GM12878 (cell line): Measurements from ENCODE around the gene OCA2. TPM values are rescaled to one million over a fixed set of nuclear protein-coding genes. Genes with fewer than 3 reads are reported as not detected.

ENCODE experiments used
- ATAC-seq: fragments of 200-7000 bp; cut with Tn5 transposase; 3 replicates; pipeline ENCODE4 v1.9.1; 2020; ENCODE audit warnings: mild to moderate bottlenecking, moderate library complexity
- BruUV-seq: library from RNA; stranded (reverse); fragments of 400-500 nt; replicated peaks from 2 replicates; lab custom pipeline; 2021; lab: Mats Ljungman, UMichigan
- CTCF ChIA-PET: fragments of 300-600 bp; sonication (Branson Sonifier 250); formaldehyde crosslinking; extraction: SDS; loops from one replicate; lab custom pipeline; 2021; ENCODE audit warnings: inconsistent platforms; lab: Yijun Ruan, JAX
- POLR2A ChIA-PET: fragments of 350-600 bp; formaldehyde crosslinking; extraction: SDS; loops from one replicate; lab custom pipeline; 2021; ENCODE audit warnings: inconsistent platforms; lab: Charles Lee
- RAD21 ChIA-PET: fragments of 300-600 bp; sonication (Branson Sonifier 250); formaldehyde crosslinking; loops from one replicate; lab custom pipeline; 2023; ENCODE audit warnings: antibody characterized with exemption; ENCODE audit not compliant: unreplicated experiment; lab: Charles Lee
- SMC1A ChIA-PET: fragments of 300-600 bp; sonication (Branson Sonifier 250); formaldehyde crosslinking; loops from one replicate; lab custom pipeline; 2023; ENCODE audit not compliant: unreplicated experiment, uncharacterized antibody; lab: Charles Lee
- DNase-seq: peaks from one replicate; pipeline ENCODE4 v3.0.0-alpha.2; 2011; ENCODE audit warnings: low read depth, low spot score
- FAIRE-seq: peaks from 3 replicates; lab custom pipeline; 2011; peaks lifted over from hg19 to GRCh38; lab: Jason Lieb, UNC
- H2AFZ ChIP-seq: 2 replicates; pipeline ENCODE4 v1.6.0; 2011; ENCODE audit warnings: low read depth, low read length, control low read depth; ENCODE audit not compliant: control insufficient read depth
- H3K27ac ChIP-seq: 2 replicates; pipeline ENCODE4 v1.5.1; 2011; ENCODE audit warnings: control low read depth; ENCODE audit not compliant: control insufficient read depth, insufficient read depth
- H3K27me3 ChIP-seq, 2 experiments: replicated peaks in 1 of 2; 2 replicates each; pipeline versions ENCODE4 v1.6.0 to v1.6.1; 2011; ENCODE audit warnings: low read length in 1 of 2; ENCODE audit not compliant: control insufficient read depth in 2 of 2, insufficient read depth in 2 of 2
- H3K36me3 ChIP-seq, 2 experiments: 2 replicates each; pipeline ENCODE4 v1.5.1; 2011; ENCODE audit warnings: low read length in 1 of 2; ENCODE audit not compliant: control insufficient read depth in 2 of 2, insufficient read depth in 2 of 2
- H3K4me1 ChIP-seq: 2 replicates; pipeline ENCODE4 v1.6.1; 2011; ENCODE audit warnings: mild to moderate bottlenecking, low read length, moderate library complexity, mixed read lengths; ENCODE audit not compliant: control insufficient read depth, insufficient read depth
- H3K4me2 ChIP-seq: 2 replicates; pipeline ENCODE4 v1.6.0; 2011; ENCODE audit warnings: control low read depth; ENCODE audit not compliant: control insufficient read depth, insufficient read depth
- H3K4me3 ChIP-seq: fragments of 200-600 bp; sonication (generic); 2 replicates; pipeline ENCODE4 v1.5.1; 2016
- H3K79me2 ChIP-seq: 2 replicates; pipeline ENCODE4 v1.6.0; 2011; ENCODE audit warnings: low read length; ENCODE audit not compliant: control insufficient read depth, insufficient read depth
- H3K9ac ChIP-seq: 2 replicates; pipeline ENCODE4 v1.8.0; 2011; ENCODE audit warnings: low read length, control low read depth, mixed read lengths; ENCODE audit not compliant: control insufficient read depth, insufficient read depth
- H3K9me3 ChIP-seq: replicated peaks from 3 replicates; pipeline ENCODE4 v1.5.1; 2011; ENCODE audit warnings: mild to moderate bottlenecking, low read length; ENCODE audit not compliant: control insufficient read depth, insufficient read depth
- H4K20me1 ChIP-seq: 2 replicates; pipeline ENCODE4 v1.6.0; 2011; ENCODE audit not compliant: control insufficient read depth, insufficient read depth
- EZH2 ChIP-seq: IDR thresholded peaks from 2 replicates; pipeline ENCODE4 v1.6.1; 2012; ENCODE audit warnings: low read depth, mild to moderate bottlenecking, control low read depth, inconsistent platforms, low read length, borderline replicate concordance; ENCODE audit not compliant: control insufficient read depth
- IRF4 ChIP-seq: IDR thresholded peaks from 2 replicates; pipeline ENCODE4 v1.6.1; 2011; ENCODE audit warnings: low read depth, low read length
- MEF2A ChIP-seq: IDR thresholded peaks from 2 replicates; pipeline ENCODE4 v1.6.1; 2011; ENCODE audit warnings: low read depth, mild to moderate bottlenecking, low read length, moderate library complexity; ENCODE audit not compliant: insufficient read depth
- NFYB ChIP-seq: IDR thresholded peaks from 2 replicates; pipeline ENCODE4 v1.6.1; 2011; ENCODE audit warnings: low read depth, mild to moderate bottlenecking, low read length, improper control_type of control experiment, moderate library complexity; ENCODE audit not compliant: insufficient read depth
- RCOR1 ChIP-seq: conservative IDR thresholded peaks from 2 replicates; pipeline ENCODE4 v1.6.1; 2012; ENCODE audit warnings: low read depth, low read length, improper control_type of control experiment
- TCF12 ChIP-seq: IDR thresholded peaks from 2 replicates; pipeline ENCODE4 v1.6.1; 2011; ENCODE audit warnings: low read depth, mild to moderate bottlenecking, low read length
- WGBS: methylation state at CpG from one replicate; pipeline ENCODE4 v1.1.6; 2016; ENCODE audit warnings: low lambda C conversion rate; ENCODE audit not compliant: insufficient replicate concordance, insufficient coverage; ENCODE audit errors: missing lambda C conversion rate; 5-methylcytosine and 5-hydroxymethylcytosine counted together
- in situ Hi-C: fragments of 300-500 bp; cut with MboI; formaldehyde crosslinking; loops from 9 replicates; pipeline ENCODE4 v1.14.3; 2018; ENCODE audit warnings: mixed read lengths
- intact Hi-C: fragments of 100-400 bp; cut with micrococcal nuclease; formaldehyde crosslinking; loops from one replicate; pipeline ENCODE4 v1.14.2; 2022; ENCODE audit not compliant: unreplicated experiment
- polyA plus RNA-seq, 11 experiments: library from polyadenylated mRNA; depleted of rRNA in 4 of 11; unstranded in 6 of 11; stranded (reverse) in 5 of 11; fragments of >200 nt; fragmentation: Nextera tagmentation in 4 of 11; fragmentation: Illumina TruSeq in 1 of 11; extraction: Ambion mirVana in 4 of 11; extraction: Trizol in 1 of 11; gene quantifications; 1 replicate in 1 of 11; 2 replicates in 10 of 11; pipeline versions ENCODE4 v1.2.1 to v1.2.3, GENCODE V29; 2011 to 2016; ENCODE audit warnings: inconsistent platforms in 2 of 11, missing spikeins in 2 of 11, low read depth in 1 of 11
- total RNA-seq, 4 experiments: library from RNA; depleted of rRNA in 3 of 4; stranded (reverse); fragments of >200 nt in 3 of 4; fragmentation: Illumina TruSeq in 1 of 4; extraction: Trizol in 1 of 4; gene quantifications; 2 replicates each; pipeline versions ENCODE4 v1.2.1 to v1.2.3, GENCODE V29; 2013 to 2021
- TF ChIP-seq, protein P1 (sequence below): IDR thresholded peaks from 2 replicates; pipeline ENCODE4 v1.6.1; 2011; ENCODE audit warnings: borderline replicate concordance, low read depth, mild to moderate bottlenecking, moderate library complexity, mixed read lengths, low read length; ENCODE audit not compliant: insufficient read depth; ENCODE audit errors: extremely low read length
- TF ChIP-seq, protein P2 (sequence below): IDR thresholded peaks from 2 replicates; pipeline ENCODE4 v1.6.1; 2012; ENCODE audit warnings: low read depth, low read length, improper control_type of control experiment
- TF ChIP-seq, protein P3 (sequence below): IDR thresholded peaks from 2 replicates; pipeline ENCODE4 v1.6.1; 2011; ENCODE audit warnings: low read depth, mild to moderate bottlenecking, low read length, moderate library complexity, borderline replicate concordance; ENCODE audit errors: extremely low read depth

OCA2 gene
- total and polyA plus RNA-seq, 10 of the 15 experiments (the other 5 are each of a cell fraction or from before 2014, with no cell fraction given): 0.04 to 1.8 TPM; not detected in 8

DNA sequence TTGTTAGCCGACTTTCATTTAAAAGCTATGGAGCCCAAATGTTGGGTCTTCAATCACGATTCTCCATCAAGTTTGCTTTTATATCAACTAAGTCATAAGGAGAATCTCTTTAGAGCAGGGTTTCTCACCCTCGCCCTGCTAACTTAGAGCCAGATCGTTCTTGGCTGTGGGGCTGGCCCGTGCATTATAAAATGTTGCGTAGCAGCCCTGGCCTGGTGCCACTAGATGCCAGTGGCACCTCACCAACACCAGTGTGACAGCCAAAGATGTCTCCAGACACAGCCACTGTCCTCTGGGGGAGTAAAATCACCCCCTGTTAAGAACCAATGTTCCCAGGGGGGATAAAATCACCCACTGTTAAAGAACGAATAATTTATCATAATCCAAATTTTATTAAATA lies 226.1 kb downstream of the OCA2 start:
- no TSS peak for BruUV-seq
- ATAC-seq: no peak
- RAD21 ChIA-PET: no interaction called here
- no peaks in the 10 kb centered on the region for H4K20me1 ChIP-seq
- H3K4me2 ChIP-seq: no peak overlapping the region
- H3K4me3 ChIP-seq: no peak overlapping the region
- SMC1A ChIA-PET: interaction anchor here (0.7 kb wide), 1 partner anchor 31 kb away, joined by 3 read pairs; no protein-coding TSS in a partner anchor
- H3K27me3 ChIP-seq: no peaks in the 10 kb centered on the region
- intact Hi-C loops (no loop called here), in situ Hi-C loops (no loop called here)
- H3K9me3 ChIP-seq: no peaks in the 10 kb centered on the region; the same call in 2 of the 3 replicates
- 56% methylated on average over 7 of the region's 7 CpGs for WGBS
- no peak overlapping the region for H3K27ac ChIP-seq
- H3K36me3 ChIP-seq: no peaks in the 10 kb centered on the region
- H3K9ac ChIP-seq: no peak overlapping the region
- no peak for TF ChIP-seq RCOR1
- TF ChIP-seq NFYB: no peak
- TF ChIP-seq EZH2: no peak
- TF ChIP-seq, protein P1, sequence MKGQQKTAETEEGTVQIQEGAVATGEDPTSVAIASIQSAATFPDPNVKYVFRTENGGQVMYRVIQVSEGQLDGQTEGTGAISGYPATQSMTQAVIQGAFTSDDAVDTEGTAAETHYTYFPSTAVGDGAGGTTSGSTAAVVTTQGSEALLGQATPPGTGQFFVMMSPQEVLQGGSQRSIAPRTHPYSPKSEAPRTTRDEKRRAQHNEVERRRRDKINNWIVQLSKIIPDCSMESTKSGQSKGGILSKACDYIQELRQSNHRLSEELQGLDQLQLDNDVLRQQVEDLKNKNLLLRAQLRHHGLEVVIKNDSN: no peak
- no peaks in the 10 kb centered on the region for H3K79me2 ChIP-seq
- FAIRE-seq: no peak
- H3K4me1 ChIP-seq: no peaks in the 10 kb centered on the region
- no peak for DNase-seq
- CTCF ChIA-PET: no interaction called here
- POLR2A ChIA-PET: no interaction called here
- no peak overlapping the region for H2AFZ ChIP-seq

DNA sequence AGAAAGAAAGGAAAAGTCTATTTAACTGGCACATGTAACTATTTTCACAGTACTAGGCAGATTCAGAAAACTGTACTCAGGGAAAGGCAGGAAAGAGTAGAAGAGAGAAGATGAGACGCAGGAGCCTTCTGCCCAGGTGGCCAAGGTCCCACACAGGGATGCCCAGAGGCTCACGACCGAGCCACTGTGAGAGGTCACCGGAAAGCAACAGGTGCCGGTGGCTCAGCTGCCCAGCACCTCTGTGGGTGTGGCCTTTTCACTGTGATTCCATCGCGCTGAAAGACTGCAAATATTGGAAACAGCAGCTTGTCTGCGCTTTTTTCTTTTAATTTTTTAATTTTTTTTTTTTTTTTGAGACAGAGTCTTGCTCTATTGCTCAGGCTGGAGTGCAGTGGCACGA lies 226.8 kb downstream of the OCA2 start:
- ATAC-seq: no peak

More for the DNA sequence above, 226.8 kb downstream of the OCA2 start:
- no TSS peak for BruUV-seq
- intact Hi-C loops (no loop called here), in situ Hi-C loops (no loop called here)
- Histone ChIP-seq H3K9me3 (no peaks in the 10 kb centered on the region; the same call in 2 of the 3 replicates), H2AFZ (no peak overlapping the region), H3K36me3 (no peaks in the 10 kb centered on the region), H3K79me2 (no peaks in the 10 kb centered on the region), H4K20me1 (no peaks in the 10 kb centered on the region), H3K4me1 (no peaks in the 10 kb centered on the region), H3K4me3 (no peak overlapping the region), H3K27ac (no peak overlapping the region), H3K27me3 (no peaks in the 10 kb centered on the region), H3K9ac (no peak overlapping the region), H3K4me2 (no peak overlapping the region)
- FAIRE-seq: no peak
- 44% methylated on average over 9 of the region's 9 CpGs for WGBS
- POLR2A ChIA-PET: no interaction called here
- CTCF ChIA-PET: no interaction called here
- RAD21 ChIA-PET: no interaction called here
- DNase-seq: no peak
- SMC1A ChIA-PET: no interaction called here
- TF ChIP-seq, protein P2, sequence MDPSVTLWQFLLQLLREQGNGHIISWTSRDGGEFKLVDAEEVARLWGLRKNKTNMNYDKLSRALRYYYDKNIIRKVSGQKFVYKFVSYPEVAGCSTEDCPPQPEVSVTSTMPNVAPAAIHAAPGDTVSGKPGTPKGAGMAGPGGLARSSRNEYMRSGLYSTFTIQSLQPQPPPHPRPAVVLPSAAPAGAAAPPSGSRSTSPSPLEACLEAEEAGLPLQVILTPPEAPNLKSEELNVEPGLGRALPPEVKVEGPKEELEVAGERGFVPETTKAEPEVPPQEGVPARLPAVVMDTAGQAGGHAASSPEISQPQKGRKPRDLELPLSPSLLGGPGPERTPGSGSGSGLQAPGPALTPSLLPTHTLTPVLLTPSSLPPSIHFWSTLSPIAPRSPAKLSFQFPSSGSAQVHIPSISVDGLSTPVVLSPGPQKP: no peak
- no peak for TF ChIP-seq IRF4
- TF ChIP-seq MEF2A: no peak
- no peak for TF ChIP-seq TCF12
- TF ChIP-seq, protein P3, sequence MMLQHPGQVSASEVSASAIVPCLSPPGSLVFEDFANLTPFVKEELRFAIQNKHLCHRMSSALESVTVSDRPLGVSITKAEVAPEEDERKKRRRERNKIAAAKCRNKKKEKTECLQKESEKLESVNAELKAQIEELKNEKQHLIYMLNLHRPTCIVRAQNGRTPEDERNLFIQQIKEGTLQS: no peak
